Right lung (tissue), 5 donors: Measurements from ENCODE around the gene CEP72. TPM values are rescaled to one million over a fixed set of nuclear protein-coding genes. Genes with fewer than 3 reads are reported as not detected.

Source experiments
- DNase-seq, 2 donors: peaks; one replicate each; pipeline ENCODE4 v3.0.0-alpha.2; 2013
- polyA plus RNA-seq, 5 donors: library from polyadenylated mRNA; unstranded; fragments of 120-200 nt; gene quantifications; one replicate each; pipeline versions ENCODE4 v1.2.1 to v1.2.3, GENCODE V29; 2013; ENCODE audit warnings: inconsistent platforms in 1 of 5, low replicate concordance in 1 of 5; ENCODE audit not compliant: insufficient read length in 5 of 5, insufficient read depth in 1 of 5

The CEP72 gene
- polyA plus RNA-seq, 5 donors: 7.6 to 12.2 (median 9.6) TPM

GRCh38 chr5:654071-654778 is 42.1 kb downstream of the CEP72 start:
- no peak for DNase-seq

GRCh38 chr5:655406-655805 is 43.3 kb downstream of the CEP72 start:
- no peak for DNase-seq

GRCh38 chr5:657570-657969 is 45.4 kb downstream of the CEP72 start:
- DNase-seq: no peak

- DNase-seq: no peak
These were observed 46.0 kb downstream of the CEP72 start for GRCh38 chr5:658103-658502.

GRCh38 chr5:659496-660263 is 47.5 kb downstream of the CEP72 start:
- no peak for DNase-seq

GRCh38 chr5:660491-661030 is 48.4 kb downstream of the CEP72 start:
- DNase-seq: no peak

- no peak for DNase-seq
These were observed 50.0 kb downstream of the CEP72 start for GRCh38 chr5:661891-662750.

- DNase-seq: no peak
These were observed 50.8 kb downstream of the CEP72 start for GRCh38 chr5:662751-663435.

- no peak for DNase-seq
These were observed 51.5 kb downstream of the CEP72 start for GRCh38 chr5:663436-664342.

GRCh38 chr5:664343-664993 is 52.3 kb downstream of the CEP72 start:
- no peak for DNase-seq

- no peak for DNase-seq
These were observed 52.8 kb downstream of the CEP72 start for GRCh38 chr5:664994-665360.

- DNase-seq: no peak
These were observed 53.4 kb downstream of the CEP72 start for GRCh38 chr5:665541-665955.

- DNase-seq: no peak
These were observed 54.0 kb downstream of the CEP72 start for GRCh38 chr5:665956-666711.

GRCh38 chr5:666816-667498 is 54.8 kb downstream of the CEP72 start:
- DNase-seq: no peak

- no peak for DNase-seq
These were observed 56.3 kb downstream of the CEP72 start for GRCh38 chr5:668283-668995.

- DNase-seq: no peak
These were observed 57.1 kb downstream of the CEP72 start for GRCh38 chr5:669111-669841.

- no peak for DNase-seq
These were observed 57.8 kb downstream of the CEP72 start for GRCh38 chr5:669842-670395.
